ENCODE measurements around the gene KIF18A. TPM values are rescaled to one million over a fixed set of nuclear protein-coding genes. Genes with fewer than 3 reads are reported as not detected.

The KIF18A gene
- total RNA-seq, 1 donor from 2014 or later, result 4.9 TPM

GRCh38 chr11:27972522-27973170, 135.3 kb downstream of the KIF18A start:
- DNase-seq (ENCODE audit: low spot score in 2 of 2) (no peak), FAIRE-seq (no peak)

- DNase-seq (ENCODE audit: low spot score in 2 of 2) (no peak), FAIRE-seq (no peak)
Measured at GRCh38 chr11:27971171-27971570, 136.8 kb downstream of the KIF18A start.

Small RNA genes within 50 kb of the gene (small RNA-seq; reads per million reads assigned to genes)
- gene AC023206.1 (not detected), gene MIR610 (not detected)

Other genes starting within 250 kb of the KIF18A start
- 19.2 TPM for gene METTL15, start 232 bp upstream of the KIF18A start, total RNA-seq